Measurements from ENCODE around the gene DNMBP. TPM values are rescaled to one million over a fixed set of nuclear protein-coding genes. Genes with fewer than 3 reads are reported as not detected.

DNMBP gene
- total RNA-seq, 5 donors from 2014 or later (not counting 1 experiment from before 2014, with no cell fraction given), result 4.4 to 5.8 (median 4.6) TPM

GRCh38 chr10:99945263-99945662 lies 64.5 kb downstream of the DNMBP start:
- Histone ChIP-seq H3K9me3 (no peaks in the 10 kb centered on the region), H3K4me3 (ENCODE audit: control insufficient read depth in 1 of 2, extremely low read depth in 1 of 2, low read length in 1 of 2) (no peak overlapping the region), H3K27ac (ENCODE audit: low read length) (no peak overlapping the region), H3K36me3 (ENCODE audit: control insufficient read depth in 2 of 2, extremely low read depth in 1 of 2, insufficient read depth in 1 of 2, low read length in 1 of 2) (peaks cover 0 to 4% of the 10 kb centered on the region in 2 donors), H3K4me1 (ENCODE audit: control insufficient read depth in 1 of 2, extremely low read depth in 1 of 2, insufficient read depth in 2 of 2, low read length in 2 of 2) (no peaks in the 10 kb centered on the region), H3K27me3 (replicated peaks in 1 of 2; ENCODE audit: control insufficient read depth in 2 of 2, extremely low read depth in 1 of 2, insufficient read depth in 2 of 2, low read length in 1 of 2) (no peaks in the 10 kb centered on the region)
- no peak overlapping the region for H3K27ac Mint-ChIP-seq
- H3K9me3 Mint-ChIP-seq, result peaks cover 0 to 5% (median 3%) of the 10 kb centered on the region in 3 donors
- CTCF ChIA-PET, result interaction anchor here (0.6 to 0.9 kb wide), 2 partner anchors 27 to 100 kb away, joined by 3 read pairs; no protein-coding TSS in a partner anchor
- ATAC-seq (replicated peaks in 1 of 4), result no peak
- peaks cover 21% of the 10 kb centered on the region for H3K36me3 Mint-ChIP-seq
- no peaks in the 10 kb centered on the region for H3K4me1 Mint-ChIP-seq
- no CpG with 5 or more reads among the region's 4 CpGs for WGBS (ENCODE audit: insufficient coverage)
- no peak overlapping the region for H3K4me3 Mint-ChIP-seq
- no peaks in the 10 kb centered on the region for H3K27me3 Mint-ChIP-seq
- no peak for DNase-seq
- POLR2A ChIA-PET, result no interaction called here

- Histone ChIP-seq H3K27me3 (replicated peaks in 1 of 2; ENCODE audit: control insufficient read depth in 2 of 2, extremely low read depth in 1 of 2, insufficient read depth in 2 of 2, low read length in 1 of 2) (no peaks in the 10 kb centered on the region), H3K9me3 (no peaks in the 10 kb centered on the region), H3K4me1 (ENCODE audit: control insufficient read depth in 1 of 2, extremely low read depth in 1 of 2, insufficient read depth in 2 of 2, low read length in 2 of 2) (no peaks in the 10 kb centered on the region), H3K27ac (ENCODE audit: low read length) (no peak overlapping the region), H3K4me3 (ENCODE audit: control insufficient read depth in 1 of 2, extremely low read depth in 1 of 2, low read length in 1 of 2) (no peak overlapping the region), H3K36me3 (ENCODE audit: control insufficient read depth in 2 of 2, extremely low read depth in 1 of 2, insufficient read depth in 1 of 2, low read length in 1 of 2) (peaks cover 0 to 4% of the 10 kb centered on the region in 2 donors)
- Mint-ChIP-seq H3K4me3 (no peak overlapping the region), H3K27me3 (no peaks in the 10 kb centered on the region), H3K4me1 (no peaks in the 10 kb centered on the region), H3K9me3 (peaks cover 0 to 5% (median 0%) of the 10 kb centered on the region in 3 donors), H3K27ac (no peak overlapping the region), H3K36me3 (peaks cover 18% of the 10 kb centered on the region)
- DNase-seq, result no peak
- ChIA-PET POLR2A (no interaction called here), CTCF (interaction anchor here in 1 of 2 donors (0.9 kb wide), 1 partner anchor 26 kb away, joined by 3 read pairs; no protein-coding TSS in a partner anchor)
- ATAC-seq (replicated peaks in 1 of 4), result no peak
- no CpG with 5 or more reads among the region's 2 CpGs for WGBS (ENCODE audit: insufficient coverage)
These were observed 64.9 kb downstream of the DNMBP start for GRCh38 chr10:99944860-99945259.

DNA sequence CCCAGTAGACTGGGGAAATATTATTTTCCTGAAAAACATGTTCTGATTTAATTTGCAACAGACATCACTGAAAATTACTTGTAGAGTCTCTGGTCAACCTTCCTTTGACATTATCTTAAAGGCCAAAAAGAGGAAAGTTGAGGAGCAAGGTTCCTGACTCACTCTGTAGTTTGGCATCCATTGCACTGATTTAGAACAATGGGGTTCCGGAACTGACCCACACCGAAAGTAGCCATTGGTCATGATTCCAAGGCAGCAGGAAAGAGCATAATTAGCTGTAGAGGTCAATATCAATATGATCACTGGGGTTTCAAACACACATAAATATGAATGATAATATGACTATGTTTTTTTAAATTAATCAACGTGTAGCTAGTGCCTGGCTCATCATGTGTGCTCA lies 65.8 kb downstream of the DNMBP start:
- DNase-seq (no peak), ATAC-seq (replicated peaks in 1 of 4) (no peak)
- Histone ChIP-seq H3K9me3 (no peaks in the 10 kb centered on the region), H3K27me3 (replicated peaks in 1 of 2; ENCODE audit: control insufficient read depth in 2 of 2, extremely low read depth in 1 of 2, insufficient read depth in 2 of 2, low read length in 1 of 2) (no peaks in the 10 kb centered on the region), H3K36me3 (ENCODE audit: control insufficient read depth in 2 of 2, extremely low read depth in 1 of 2, insufficient read depth in 1 of 2, low read length in 1 of 2) (peaks cover 0 to 4% of the 10 kb centered on the region in 2 donors), H3K4me3 (ENCODE audit: control insufficient read depth in 1 of 2, extremely low read depth in 1 of 2, low read length in 1 of 2) (no peak overlapping the region), H3K27ac (ENCODE audit: low read length) (no peak overlapping the region), H3K4me1 (ENCODE audit: control insufficient read depth in 1 of 2, extremely low read depth in 1 of 2, insufficient read depth in 2 of 2, low read length in 2 of 2) (no peaks in the 10 kb centered on the region)
- WGBS (ENCODE audit: insufficient coverage), result 100% methylated on average over 2 of the region's 3 CpGs
- CTCF ChIA-PET, result no interaction called here
- H3K9me3 Mint-ChIP-seq, result peaks cover 0 to 5% (median 0%) of the 10 kb centered on the region in 3 donors
- no peaks in the 10 kb centered on the region for H3K4me1 Mint-ChIP-seq
- POLR2A ChIA-PET, result no interaction called here
- H3K36me3 Mint-ChIP-seq, result peaks cover 18% of the 10 kb centered on the region
- H3K27ac Mint-ChIP-seq, result no peak overlapping the region
- no peak overlapping the region for H3K4me3 Mint-ChIP-seq
- H3K27me3 Mint-ChIP-seq, result no peaks in the 10 kb centered on the region

DNA sequence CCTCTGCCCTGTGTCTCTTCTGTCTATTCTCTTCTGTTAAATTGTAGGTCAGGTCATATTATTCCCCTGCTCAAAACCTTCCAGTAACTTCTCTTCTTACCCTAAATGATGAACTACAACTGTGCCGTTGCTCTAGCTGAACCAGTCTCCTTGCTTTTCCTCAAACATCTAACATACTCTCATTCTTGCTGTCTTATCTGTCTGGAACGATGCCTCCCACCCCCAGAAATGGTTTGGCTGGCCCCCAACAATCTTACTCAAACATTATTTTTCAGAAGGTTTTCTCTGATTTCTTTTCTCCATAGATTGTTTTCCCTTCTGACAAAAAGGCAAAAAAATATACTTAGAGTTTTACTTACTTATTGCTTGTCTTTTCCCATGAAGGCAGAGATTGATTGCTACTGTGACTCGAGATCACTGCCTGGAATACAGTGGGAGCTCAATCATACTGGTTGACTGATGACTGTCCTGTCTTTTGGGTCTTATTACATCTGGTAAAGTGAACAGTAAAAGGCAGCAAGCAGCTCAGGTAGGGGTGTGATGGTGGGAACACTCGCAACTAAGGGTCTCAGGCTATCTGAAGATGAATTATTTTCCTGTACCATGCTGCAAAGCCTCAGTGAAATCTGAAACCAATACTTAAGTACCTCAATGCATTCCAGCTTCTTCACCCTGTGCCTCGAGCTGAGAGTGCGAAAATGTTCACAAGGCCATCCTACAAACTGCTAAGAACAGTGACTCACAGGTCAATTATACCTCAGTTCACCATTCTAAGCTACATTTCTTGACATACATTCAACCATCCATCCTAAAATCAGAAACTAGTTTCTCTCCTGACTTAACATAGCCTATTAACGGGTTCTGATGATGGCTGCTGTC lies 67.6 kb downstream of the DNMBP start:
- ATAC-seq (replicated peaks in 1 of 4) (no peak), DNase-seq (no peak)
- no peaks in the 10 kb centered on the region for H3K27me3 ChIP-seq (replicated peaks in 1 of 2; ENCODE audit: control insufficient read depth in 2 of 2, extremely low read depth in 1 of 2, insufficient read depth in 2 of 2, low read length in 1 of 2)
- ChIA-PET CTCF (interaction anchor here in 1 of 2 donors (0.6 kb wide), 1 partner anchor 49 kb away, joined by 3 read pairs; no protein-coding TSS in a partner anchor), POLR2A (no interaction called here)
- Mint-ChIP-seq H3K4me1 (no peaks in the 10 kb centered on the region), H3K9me3 (peaks cover 0 to 5% (median 0%) of the 10 kb centered on the region in 3 donors), H3K4me3 (no peak overlapping the region), H3K27ac (no peak overlapping the region), H3K27me3 (no peaks in the 10 kb centered on the region), H3K36me3 (peaks cover 14% of the 10 kb centered on the region)
- no peaks in the 10 kb centered on the region for H3K4me1 ChIP-seq (ENCODE audit: control insufficient read depth in 1 of 2, extremely low read depth in 1 of 2, insufficient read depth in 2 of 2, low read length in 2 of 2)
- H3K9me3 ChIP-seq, result no peaks in the 10 kb centered on the region
- no peak overlapping the region for H3K27ac ChIP-seq (ENCODE audit: low read length)
- peaks cover 0 to 4% of the 10 kb centered on the region in 2 donors for H3K36me3 ChIP-seq (ENCODE audit: control insufficient read depth in 2 of 2, extremely low read depth in 1 of 2, insufficient read depth in 1 of 2, low read length in 1 of 2)
- H3K4me3 ChIP-seq (ENCODE audit: control insufficient read depth in 1 of 2, extremely low read depth in 1 of 2, low read length in 1 of 2), result no peak overlapping the region
- WGBS (ENCODE audit: insufficient coverage), result 65% methylated on average over 4 of the region's 7 CpGs

GRCh38 chr10:99938563-99938962 lies 71.2 kb downstream of the DNMBP start:
- no peak overlapping the region for H3K27ac Mint-ChIP-seq
- H3K36me3 Mint-ChIP-seq, result peaks cover 14% of the 10 kb centered on the region

DNA sequence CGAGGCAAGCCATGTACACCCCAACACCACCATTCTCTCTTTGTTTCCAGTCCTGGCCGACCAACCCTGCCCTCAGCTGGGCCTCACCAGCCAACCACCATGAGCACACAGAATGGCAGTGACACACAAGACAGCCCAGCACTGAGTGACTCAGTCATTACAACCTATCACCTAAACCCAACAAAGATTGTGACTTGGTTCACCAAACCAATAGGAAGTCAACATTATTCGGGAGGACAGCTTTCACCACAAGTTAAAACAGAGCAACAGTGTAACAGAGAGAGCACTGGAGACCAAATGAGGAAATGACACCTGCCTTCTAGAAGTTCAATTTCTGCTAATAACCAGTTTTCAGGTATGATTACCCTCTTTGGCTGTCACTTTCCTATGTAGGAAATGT lies 72.1 kb downstream of the DNMBP start:
- WGBS (ENCODE audit: insufficient coverage), result 80% methylated on average over 3 of the region's 3 CpGs
- Histone ChIP-seq H3K9me3 (no peaks in the 10 kb centered on the region), H3K4me3 (ENCODE audit: control insufficient read depth in 1 of 2, extremely low read depth in 1 of 2, low read length in 1 of 2) (no peak overlapping the region), H3K27me3 (replicated peaks in 1 of 2; ENCODE audit: control insufficient read depth in 2 of 2, extremely low read depth in 1 of 2, insufficient read depth in 2 of 2, low read length in 1 of 2) (no peaks in the 10 kb centered on the region), H3K27ac (ENCODE audit: low read length) (no peak overlapping the region), H3K36me3 (ENCODE audit: control insufficient read depth in 2 of 2, extremely low read depth in 1 of 2, insufficient read depth in 1 of 2, low read length in 1 of 2) (peaks cover 0 to 4% of the 10 kb centered on the region in 2 donors), H3K4me1 (ENCODE audit: control insufficient read depth in 1 of 2, extremely low read depth in 1 of 2, insufficient read depth in 2 of 2, low read length in 2 of 2) (no peaks in the 10 kb centered on the region)
- no peaks in the 10 kb centered on the region for H3K4me1 Mint-ChIP-seq
- no peaks in the 10 kb centered on the region for H3K27me3 Mint-ChIP-seq
- no peak overlapping the region for H3K27ac Mint-ChIP-seq
- no peak for DNase-seq
- POLR2A ChIA-PET, result no interaction called here
- no peak for ATAC-seq (replicated peaks in 1 of 4)
- CTCF ChIA-PET, result no interaction called here
- H3K36me3 Mint-ChIP-seq, result peaks cover 14% of the 10 kb centered on the region
- H3K9me3 Mint-ChIP-seq, result peaks cover 0 to 5% (median 0%) of the 10 kb centered on the region in 3 donors
- no peak overlapping the region for H3K4me3 Mint-ChIP-seq

More at GRCh38 chr10:99938563-99938962, 71.2 kb downstream of the DNMBP start:
- no peak for DNase-seq
- H3K9me3 Mint-ChIP-seq, result peaks cover 0 to 5% (median 0%) of the 10 kb centered on the region in 3 donors
- Histone ChIP-seq H3K36me3 (ENCODE audit: control insufficient read depth in 2 of 2, extremely low read depth in 1 of 2, insufficient read depth in 1 of 2, low read length in 1 of 2) (peaks cover 0 to 4% of the 10 kb centered on the region in 2 donors), H3K9me3 (no peaks in the 10 kb centered on the region), H3K4me1 (ENCODE audit: control insufficient read depth in 1 of 2, extremely low read depth in 1 of 2, insufficient read depth in 2 of 2, low read length in 2 of 2) (no peaks in the 10 kb centered on the region), H3K4me3 (ENCODE audit: control insufficient read depth in 1 of 2, extremely low read depth in 1 of 2, low read length in 1 of 2) (no peak overlapping the region), H3K27ac (ENCODE audit: low read length) (no peak overlapping the region), H3K27me3 (replicated peaks in 1 of 2; ENCODE audit: control insufficient read depth in 2 of 2, extremely low read depth in 1 of 2, insufficient read depth in 2 of 2, low read length in 1 of 2) (no peaks in the 10 kb centered on the region)
- POLR2A ChIA-PET, result no interaction called here
- WGBS (ENCODE audit: insufficient coverage), result no CpG with 5 or more reads among the region's 3 CpGs
- CTCF ChIA-PET, result no interaction called here
- no peak for ATAC-seq (replicated peaks in 1 of 4)
- H3K4me1 Mint-ChIP-seq, result no peaks in the 10 kb centered on the region
- H3K4me3 Mint-ChIP-seq, result no peak overlapping the region
- H3K27me3 Mint-ChIP-seq, result no peaks in the 10 kb centered on the region

Data from T-cell (primary cell).